HG02973 (cell line): ENCODE data around the gene ZNF831.

Experiments
- ATAC-seq: cut with Tn5 transposase; IDR thresholded peaks from one replicate; pipeline ENCODE4 v1.9.1; 2021; ENCODE audit warnings: moderate library complexity; ENCODE audit not compliant: unreplicated experiment

ZNF831 gene

GRCh38 chr20:59157064-59157463 is 6.6 kb upstream of the ZNF831 start:
- no peak for ATAC-seq

- no peak for ATAC-seq
Measured at GRCh38 chr20:59157531-59157930, 6.1 kb upstream of the ZNF831 start.

DNA sequence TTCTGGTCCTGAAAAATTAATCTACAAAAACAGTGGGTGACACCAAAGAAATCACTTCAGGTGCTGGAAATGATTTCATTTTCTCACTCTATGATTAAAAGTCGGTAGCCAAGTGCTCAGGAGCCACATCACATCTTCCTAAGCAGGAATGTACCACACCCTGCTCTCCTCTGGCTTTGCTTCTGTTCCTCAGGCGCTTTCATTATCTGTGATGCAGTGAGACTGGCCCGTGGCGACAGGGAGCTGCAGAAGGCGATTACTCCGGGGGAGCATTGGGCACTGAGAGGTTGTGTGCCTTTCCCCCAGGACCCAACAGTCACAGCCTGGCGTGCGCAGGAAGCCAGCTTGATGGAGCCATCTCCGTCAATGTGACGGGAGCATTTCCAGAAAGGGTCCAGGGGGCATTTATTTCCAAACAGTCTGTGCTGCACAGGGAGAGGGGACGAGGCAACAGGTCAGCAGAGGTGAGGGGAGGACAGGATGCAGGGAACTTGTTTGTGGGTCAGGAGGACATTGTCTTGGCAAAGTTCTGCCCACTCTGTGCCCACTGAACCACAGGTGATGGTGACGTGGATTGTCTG is 5.6 kb upstream of the ZNF831 start:
- no peak for ATAC-seq

DNA sequence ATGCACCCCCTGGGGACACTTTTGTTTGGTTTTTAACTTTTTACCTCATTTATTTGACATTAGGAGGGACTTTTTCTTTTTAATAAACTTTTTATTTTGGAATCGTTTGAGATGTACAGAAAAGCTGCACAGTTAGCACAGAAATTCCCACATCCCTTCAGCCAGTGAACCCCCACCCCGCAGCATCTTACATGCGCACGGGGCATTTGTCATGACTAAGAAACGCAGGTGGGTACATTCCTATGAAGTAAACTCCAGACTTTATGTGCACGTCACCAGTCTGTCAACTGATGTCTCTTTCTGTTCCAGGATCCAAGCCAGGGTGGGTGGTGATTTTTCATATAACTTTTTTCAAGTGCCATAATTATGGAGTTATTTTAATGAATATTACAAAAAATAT is 4.9 kb upstream of the ZNF831 start:
- ATAC-seq: no peak

- ATAC-seq: no peak
Measured at GRCh38 chr20:59159091-59159490, 4.5 kb upstream of the ZNF831 start.

DNA sequence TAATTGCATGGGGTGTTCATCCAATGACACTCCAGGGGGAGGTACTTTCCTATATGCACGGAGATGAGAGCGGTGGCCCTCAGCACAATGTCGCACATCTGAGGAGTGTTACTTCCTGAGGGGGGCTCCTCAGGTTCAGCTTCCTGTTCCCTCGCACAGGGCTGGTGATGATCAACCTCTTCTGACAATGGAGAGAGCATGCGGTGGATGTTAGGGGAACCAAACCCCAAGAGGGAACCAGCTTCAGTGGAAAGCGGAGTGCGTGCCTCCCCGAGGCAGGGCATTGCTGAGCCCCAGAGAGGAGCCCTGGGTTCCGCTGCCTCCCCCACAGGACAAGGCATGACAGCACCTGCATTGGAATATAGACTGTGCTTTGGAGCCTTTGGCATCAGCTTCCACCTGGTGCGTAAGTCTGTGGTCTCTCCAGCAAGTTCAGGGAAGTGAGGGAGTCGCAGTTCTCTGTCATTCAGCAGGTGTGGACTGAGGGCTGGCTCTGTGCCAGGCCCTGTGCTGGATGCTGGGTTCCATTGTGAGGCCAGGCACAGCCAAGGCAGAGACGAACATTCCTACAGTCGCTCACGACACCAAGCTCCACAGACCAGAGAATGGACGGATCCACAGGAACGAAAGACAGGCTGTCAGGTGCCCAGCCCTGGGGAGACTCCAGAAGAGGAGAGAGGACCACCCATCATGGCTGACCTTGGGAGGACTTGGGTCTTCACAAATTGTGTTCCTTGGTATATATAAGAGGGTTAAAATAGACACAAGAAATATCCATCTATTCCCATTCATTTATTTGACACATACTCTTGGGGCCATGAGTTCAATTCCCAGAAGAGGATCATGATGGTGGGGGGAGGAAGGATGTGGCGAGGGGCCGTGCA is 3.9 kb upstream of the ZNF831 start:
- ATAC-seq: no peak

GRCh38 chr20:59160389-59161115 is 3.1 kb upstream of the ZNF831 start:
- no peak for ATAC-seq

- no peak for ATAC-seq
Measured at GRCh38 chr20:59161721-59162120, 1.9 kb upstream of the ZNF831 start.

DNA sequence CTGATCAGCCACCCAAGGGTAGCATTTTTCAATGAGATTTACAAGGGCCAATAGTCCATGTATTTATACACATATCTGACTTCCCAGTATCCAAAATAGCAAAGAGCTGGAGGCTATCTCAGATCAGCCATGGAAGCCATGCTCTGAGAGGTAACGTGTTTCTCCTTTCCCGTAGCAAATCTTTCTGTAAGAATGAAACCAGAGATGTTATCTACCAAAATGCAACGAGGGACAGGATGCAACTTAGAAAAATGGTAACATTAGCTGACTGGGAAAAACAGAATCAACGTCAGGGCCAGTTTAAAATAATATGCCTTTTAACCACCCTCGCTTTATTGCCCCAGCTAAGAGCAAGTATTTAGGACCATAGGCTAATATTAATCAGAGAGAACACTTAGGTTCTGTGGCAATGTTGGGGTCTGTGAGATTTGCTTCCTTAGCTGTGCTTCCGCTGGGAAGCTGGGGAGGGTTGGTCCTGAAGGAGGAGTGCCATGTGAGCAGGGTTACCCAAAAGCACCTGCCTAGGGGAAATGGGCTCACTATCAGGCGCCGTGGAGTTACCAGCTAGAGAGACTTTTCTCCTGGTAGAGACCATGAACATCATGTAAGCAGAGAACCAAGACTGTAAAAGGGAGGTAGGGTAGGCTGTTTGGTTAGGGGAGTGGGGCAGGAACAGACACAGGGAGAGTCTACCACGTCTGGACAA is 1.2 kb downstream of the ZNF831 start:
- ATAC-seq: no peak

DNA sequence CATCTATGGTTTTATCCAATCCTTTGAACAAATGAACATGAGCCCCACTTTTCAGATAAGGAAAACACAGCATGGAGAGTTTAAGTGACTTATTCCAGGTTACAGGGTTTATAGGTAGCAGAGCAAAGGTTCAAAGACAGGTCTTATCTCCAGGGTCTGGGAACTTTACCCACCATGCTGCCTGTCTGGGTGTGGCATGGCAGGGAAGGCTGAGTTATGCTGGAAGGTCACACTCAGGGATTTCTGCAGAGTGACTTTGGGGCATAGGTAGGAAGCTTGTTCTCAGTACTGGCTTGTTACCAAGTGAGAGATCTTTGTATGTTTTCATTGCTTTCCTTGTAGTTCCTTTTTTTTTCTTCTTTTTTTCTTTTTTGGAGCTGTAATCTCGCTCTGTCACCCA is 1.8 kb downstream of the ZNF831 start:
- ATAC-seq: no peak

- ATAC-seq: no peak
Measured at GRCh38 chr20:59165891-59166709, 2.5 kb downstream of the ZNF831 start.

DNA sequence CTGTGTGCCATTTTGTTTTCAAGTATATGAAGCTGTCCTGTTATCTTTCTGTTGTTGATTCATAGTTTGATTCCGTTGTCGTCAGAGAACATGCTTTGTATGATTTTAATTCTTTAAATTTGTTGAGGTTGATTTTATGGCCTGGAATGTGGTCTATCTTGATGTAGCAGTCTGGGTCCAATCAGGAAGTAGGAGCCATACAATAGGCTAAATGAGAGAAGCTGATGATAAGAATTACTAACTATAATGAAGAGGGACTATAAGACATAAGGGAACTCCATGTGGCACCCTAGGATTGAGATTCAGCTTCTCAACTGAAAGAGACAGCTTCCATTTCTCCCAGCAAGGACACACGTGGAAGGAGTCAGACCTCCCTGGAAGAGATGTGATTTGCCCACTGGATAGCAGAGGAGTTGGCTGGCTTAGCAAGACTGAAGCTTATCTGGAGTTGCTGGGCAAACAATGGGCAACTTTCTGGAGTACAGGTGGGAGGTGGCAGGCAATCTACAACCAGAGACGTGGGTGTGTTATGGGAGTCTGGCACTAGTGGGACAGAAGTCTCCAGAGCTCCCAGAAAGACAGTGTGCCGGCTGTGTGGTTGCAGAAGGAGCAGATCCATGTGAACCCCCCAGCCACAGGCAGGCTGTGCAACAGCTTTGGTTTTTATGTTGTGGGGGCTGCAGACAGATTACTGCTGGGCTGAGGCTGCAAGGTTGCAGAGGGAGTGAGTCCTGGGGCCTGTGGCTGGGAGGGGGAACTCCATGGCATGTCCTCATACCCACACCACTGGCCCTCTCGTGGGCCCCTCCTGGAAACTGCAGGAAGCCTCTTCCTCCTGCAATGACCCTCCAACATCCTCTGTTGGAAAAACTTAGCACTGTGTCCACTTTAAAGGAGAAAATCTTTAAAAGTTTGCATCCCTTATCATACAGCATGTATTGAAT is 7.1 kb downstream of the ZNF831 start:
- no peak for ATAC-seq

GRCh38 chr20:59171986-59172385 is 8.4 kb downstream of the ZNF831 start:
- no peak for ATAC-seq

DNA sequence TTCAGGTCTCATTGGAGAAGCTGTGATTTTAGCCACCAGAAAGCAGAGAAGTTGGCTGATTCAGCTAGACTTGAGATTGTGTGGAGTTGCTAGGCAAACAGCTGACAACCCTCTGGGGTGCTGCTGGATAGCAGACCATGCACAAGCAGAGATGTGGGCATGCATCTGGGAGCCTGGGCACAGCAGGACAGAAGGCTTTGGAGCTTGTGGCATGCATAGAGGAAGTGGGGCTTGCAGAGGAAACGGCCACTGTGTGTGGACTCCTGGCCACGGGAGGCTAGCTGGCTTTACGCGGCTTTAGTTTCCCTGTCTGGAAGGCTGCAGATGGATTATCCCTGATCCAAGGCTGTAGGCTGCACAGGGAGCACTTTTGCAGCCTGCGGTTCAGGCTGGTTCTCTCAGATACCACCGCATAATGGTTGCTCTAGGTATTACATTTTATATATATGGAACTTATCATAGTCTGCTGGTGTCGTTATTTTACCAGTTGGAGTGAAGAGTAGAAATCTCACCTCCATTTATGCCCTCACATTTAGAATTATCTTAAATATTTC is 10.4 kb downstream of the ZNF831 start:
- ATAC-seq: no peak

- ATAC-seq: no peak
Measured at GRCh38 chr20:59175002-59175401, 11.4 kb downstream of the ZNF831 start.

GRCh38 chr20:59175861-59176260 is 12.2 kb downstream of the ZNF831 start:
- no peak for ATAC-seq

DNA sequence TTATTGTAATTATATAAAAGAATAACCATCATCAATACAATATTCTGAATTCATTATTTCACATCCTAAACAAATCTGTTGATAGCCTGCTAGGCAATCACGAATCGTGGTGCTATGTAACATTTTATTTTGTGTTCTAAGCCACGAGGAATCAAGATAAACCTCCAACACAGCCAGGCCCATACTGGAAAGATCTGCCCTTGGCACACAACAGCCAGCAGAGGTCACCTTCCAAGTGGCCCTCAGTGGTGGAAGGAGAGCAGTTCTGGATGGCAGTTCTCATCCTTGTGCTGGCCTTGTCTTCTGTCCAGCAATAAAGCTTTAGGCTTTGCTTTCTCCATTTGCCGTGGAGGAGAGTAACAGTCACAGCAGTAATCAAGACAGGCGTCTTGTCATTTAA is 13.2 kb downstream of the ZNF831 start:
- no peak for ATAC-seq

GRCh38 chr20:59177266-59178250 is 13.9 kb downstream of the ZNF831 start:
- ATAC-seq: no peak
